ENCODE measurements around the gene STK31.
"Not testable (repeated sequence)": the region's sequence is repeated elsewhere in the genome, so short reads cannot be mapped to it uniquely, and the experiment has no call there.

STK31 gene

DNA sequence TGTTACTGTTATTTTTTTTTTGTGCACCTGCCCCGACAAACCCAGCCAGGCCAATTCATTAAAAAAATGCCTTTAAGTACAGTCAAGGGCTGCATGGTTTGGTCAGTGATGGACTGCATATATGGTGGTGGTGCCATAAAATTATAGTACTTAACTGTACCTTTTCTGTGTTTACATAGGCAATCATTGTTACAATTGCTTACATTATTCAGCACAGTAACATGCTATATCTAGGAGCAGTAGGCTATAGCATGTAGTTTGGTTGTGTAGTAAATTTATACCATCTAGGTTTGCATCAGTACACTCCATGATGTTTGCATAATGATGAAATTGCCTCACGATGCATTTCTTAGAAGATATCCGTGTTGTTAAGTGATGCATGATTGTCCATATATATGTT is 58.0 kb downstream of the STK31 start:
- TF ChIP-seq, protein P1, sequence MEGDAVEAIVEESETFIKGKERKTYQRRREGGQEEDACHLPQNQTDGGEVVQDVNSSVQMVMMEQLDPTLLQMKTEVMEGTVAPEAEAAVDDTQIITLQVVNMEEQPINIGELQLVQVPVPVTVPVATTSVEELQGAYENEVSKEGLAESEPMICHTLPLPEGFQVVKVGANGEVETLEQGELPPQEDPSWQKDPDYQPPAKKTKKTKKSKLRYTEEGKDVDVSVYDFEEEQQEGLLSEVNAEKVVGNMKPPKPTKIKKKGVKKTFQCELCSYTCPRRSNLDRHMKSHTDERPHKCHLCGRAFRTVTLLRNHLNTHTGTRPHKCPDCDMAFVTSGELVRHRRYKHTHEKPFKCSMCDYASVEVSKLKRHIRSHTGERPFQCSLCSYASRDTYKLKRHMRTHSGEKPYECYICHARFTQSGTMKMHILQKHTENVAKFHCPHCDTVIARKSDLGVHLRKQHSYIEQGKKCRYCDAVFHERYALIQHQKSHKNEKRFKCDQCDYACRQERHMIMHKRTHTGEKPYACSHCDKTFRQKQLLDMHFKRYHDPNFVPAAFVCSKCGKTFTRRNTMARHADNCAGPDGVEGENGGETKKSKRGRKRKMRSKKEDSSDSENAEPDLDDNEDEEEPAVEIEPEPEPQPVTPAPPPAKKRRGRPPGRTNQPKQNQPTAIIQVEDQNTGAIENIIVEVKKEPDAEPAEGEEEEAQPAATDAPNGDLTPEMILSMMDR (IDR thresholded peaks at IDR 0.05; ENCODE audit: low read depth, low read length) = no peak
- DNase-seq (ENCODE audit: extremely low read depth, low read depth) = no peak

DNA sequence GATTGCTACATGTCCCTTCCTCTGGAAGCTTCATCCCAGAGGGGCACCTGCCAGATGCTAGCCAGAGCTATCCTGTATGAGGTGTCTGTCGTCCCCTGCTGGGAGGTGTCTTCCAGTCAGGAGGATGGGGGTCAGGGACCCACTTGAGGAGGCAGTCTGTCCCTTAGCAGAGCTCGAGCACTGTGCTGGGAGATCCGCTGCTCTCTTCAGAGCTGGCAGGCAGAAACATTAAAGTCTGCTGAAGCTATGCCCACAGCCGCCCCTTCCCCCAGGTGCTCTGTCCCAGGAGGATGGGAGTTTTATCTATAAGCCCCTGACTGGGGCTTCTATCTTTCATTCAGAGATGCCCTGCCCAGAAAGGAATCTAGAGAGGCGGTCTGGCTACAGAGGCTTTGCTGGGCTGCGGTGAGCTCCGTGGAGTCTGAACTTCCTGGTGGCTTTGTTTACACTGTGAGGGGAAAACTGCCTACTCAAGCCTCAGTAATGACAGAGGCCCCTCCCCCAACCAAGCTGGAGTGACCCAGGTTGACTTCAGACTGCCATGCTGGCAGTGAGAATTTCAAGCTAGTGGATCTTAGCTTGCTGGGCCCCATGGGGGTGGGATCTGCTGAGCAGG is 69.3 kb downstream of the STK31 start:
- not testable (repeated sequence) for DNase-seq (ENCODE audit: extremely low read depth, low read depth)

DNA sequence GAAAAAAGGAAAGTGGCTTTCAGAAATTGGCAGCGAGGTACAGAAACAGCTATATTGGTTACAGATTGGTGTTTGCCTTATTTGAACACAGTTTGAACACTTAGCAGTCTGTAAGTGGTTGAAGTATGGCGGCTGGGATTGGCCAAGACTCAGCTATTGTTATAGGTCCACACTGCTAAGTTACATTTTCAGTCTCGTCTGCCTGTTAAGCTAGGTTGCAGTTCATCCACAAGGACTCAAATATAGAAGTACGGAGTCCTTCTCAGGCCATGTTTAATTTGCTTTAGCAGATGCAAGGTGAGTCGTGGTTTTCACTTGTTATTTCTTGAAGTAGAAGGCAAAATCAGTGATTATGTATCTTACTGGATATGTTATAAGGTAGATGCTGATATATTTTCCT is 73.1 kb downstream of the STK31 start:
- TF ChIP-seq, protein P1 (IDR thresholded peaks at IDR 0.05; ENCODE audit: low read depth, low read length) = no peak
- no peak for DNase-seq (ENCODE audit: extremely low read depth, low read depth)

DNA sequence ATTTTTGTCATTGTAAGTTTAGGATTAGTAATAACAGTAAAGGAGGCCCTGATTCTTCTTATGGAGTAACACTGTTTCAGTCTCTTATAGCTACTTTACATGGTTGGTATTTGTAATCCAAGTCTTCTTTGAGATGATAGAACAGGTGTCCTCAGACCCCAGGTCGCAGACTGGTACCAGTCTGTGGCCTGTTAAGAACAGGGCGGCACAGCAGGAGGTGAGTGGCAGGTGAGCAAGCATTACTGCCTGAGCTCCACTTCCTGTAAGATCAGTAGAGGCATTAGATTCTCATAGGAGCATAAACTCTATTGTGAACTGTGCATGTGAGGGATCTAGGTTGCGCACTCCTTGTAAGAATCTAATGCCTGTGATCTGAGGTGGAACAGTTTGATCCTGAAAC is 77.3 kb downstream of the STK31 start:
- TF ChIP-seq, protein P1 (IDR thresholded peaks at IDR 0.05; ENCODE audit: low read depth, low read length) = no peak
- DNase-seq (ENCODE audit: extremely low read depth, low read depth) = no peak

DNA sequence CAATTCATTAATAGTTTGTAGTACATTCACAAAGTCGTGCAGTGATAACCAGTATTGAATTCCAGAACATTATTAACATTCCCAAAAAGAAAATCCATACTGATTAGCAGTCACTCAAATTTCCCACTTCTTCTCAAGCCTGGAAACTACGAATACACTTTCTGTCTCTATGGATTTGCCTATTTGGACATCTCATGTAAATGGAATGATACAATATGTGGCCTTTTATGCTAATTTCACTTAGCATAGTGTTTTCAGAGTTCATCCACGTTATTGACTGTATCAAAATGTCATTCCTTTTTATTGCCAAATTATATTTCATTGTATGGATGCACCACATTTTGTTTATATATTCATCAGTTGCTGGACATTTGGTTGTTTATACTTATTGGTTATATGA is 78.8 kb downstream of the STK31 start:
- no peak for DNase-seq (ENCODE audit: extremely low read depth, low read depth)
- TF ChIP-seq, protein P1 (IDR thresholded peaks at IDR 0.05; ENCODE audit: low read depth, low read length) = no peak

DNA sequence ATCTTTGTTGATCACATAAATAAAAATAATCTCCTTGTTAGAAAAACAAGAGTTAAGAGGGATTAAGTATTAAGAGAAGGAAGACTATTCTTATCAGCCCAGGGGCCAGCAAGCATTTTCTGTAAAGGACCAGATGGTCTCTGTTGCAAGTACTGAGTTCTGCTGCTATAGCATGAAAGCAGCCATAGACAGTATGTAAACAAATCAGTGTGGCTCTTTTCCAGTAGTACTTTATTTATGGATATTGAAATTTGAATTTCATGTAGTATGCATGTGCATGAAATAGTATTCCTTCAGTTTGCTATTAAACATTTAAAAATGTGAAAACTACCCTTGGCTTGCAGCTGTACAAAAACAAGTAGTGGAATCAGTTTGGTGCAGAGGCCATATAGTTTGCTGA is 81.7 kb downstream of the STK31 start:
- TF ChIP-seq, protein P1 (IDR thresholded peaks at IDR 0.05; ENCODE audit: low read depth, low read length) = no peak
- DNase-seq (ENCODE audit: extremely low read depth, low read depth) = no peak

DNA sequence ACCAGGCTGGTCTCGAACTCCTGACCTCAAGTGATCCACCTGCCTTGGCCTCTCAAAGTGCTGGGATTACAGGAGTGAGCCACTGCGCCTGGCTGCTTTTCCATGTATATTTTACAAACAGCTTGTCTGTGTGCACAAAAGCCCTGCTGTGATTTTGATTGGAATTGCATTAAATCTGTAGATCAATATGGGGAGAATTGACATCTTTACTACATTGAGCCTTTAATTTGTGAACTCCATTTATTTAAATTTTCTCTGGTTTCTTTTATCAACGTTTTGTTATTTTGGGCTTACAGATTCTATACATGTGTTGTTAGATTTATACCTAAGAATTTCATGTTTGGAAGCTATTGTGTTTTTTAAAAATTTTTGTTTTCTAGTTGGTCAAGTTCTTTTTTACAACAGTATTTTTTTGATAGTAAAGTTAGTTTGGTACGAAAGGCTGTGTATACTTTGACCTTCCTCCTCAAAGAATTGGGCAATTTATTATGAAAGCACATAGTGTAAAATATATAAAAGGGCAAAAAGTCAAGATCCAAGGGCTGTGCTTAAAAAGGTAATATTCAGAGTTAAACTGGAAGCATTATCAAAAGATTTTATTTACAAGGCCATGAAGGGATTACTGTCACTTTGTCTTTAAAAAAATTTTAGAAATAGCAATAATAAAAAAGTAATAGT is 92.8 kb downstream of the STK31 start:
- DNase-seq (ENCODE audit: extremely low read depth, low read depth) = no peak
- TF ChIP-seq, protein P1 (IDR thresholded peaks at IDR 0.05; ENCODE audit: low read depth, low read length) = no peak

DNA sequence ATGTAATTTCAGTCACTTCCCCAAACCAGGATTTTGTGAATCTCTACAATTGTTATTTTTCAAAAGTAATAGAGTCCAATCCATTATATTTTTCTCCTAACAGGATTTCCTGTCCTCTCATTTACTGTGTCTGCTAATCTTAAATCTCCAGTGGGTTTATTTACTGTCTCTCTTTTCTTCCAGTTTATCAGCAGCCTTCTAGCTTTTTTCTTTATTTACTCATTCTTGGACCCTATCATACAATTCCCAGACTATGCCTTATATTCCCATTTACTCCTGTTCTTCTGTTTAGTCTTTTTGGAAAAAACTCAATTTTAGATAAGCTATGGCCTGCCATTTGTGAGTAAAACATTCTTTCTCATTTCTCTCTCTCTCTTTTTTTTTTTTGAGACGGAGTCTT is 94.7 kb downstream of the STK31 start:
- TF ChIP-seq, protein P1 (IDR thresholded peaks at IDR 0.05; ENCODE audit: low read depth, low read length) = no peak
- no peak for DNase-seq (ENCODE audit: extremely low read depth, low read depth)

All from AG09319 (cell line).